Glutamatergic neuron (in vitro differentiated cells): Measurements from ENCODE around the gene SART1. TPM values are rescaled to one million over a fixed set of nuclear protein-coding genes. Genes with fewer than 3 reads are reported as not detected.
"Not testable (repeated sequence)": the region's sequence is repeated elsewhere in the genome, so short reads cannot be mapped to it uniquely, and the experiment has no call there.

ENCODE experiments used
- DNase-seq: peaks from one replicate; pipeline ENCODE4 v3.0.0; 2022
- H3K27ac Mint-ChIP-seq: one replicate; pipeline ENCODE4 v1.8.0; 2020; ENCODE audit warnings: mild to moderate bottlenecking, mixed read lengths, inconsistent platforms; ENCODE audit not compliant: unreplicated experiment
- H3K27me3 Mint-ChIP-seq: one replicate; pipeline ENCODE4 v1.8.0; 2020; ENCODE audit warnings: mild to moderate bottlenecking, moderate library complexity, mixed read lengths, inconsistent platforms; ENCODE audit not compliant: unreplicated experiment
- H3K36me3 Mint-ChIP-seq: one replicate; pipeline ENCODE4 v1.8.0; 2020; ENCODE audit warnings: mild to moderate bottlenecking, mixed read lengths, inconsistent platforms; ENCODE audit not compliant: unreplicated experiment
- H3K4me1 Mint-ChIP-seq: one replicate; pipeline ENCODE4 v1.8.0; 2020; ENCODE audit warnings: mild to moderate bottlenecking, low read depth, mixed read lengths, inconsistent platforms; ENCODE audit not compliant: unreplicated experiment
- H3K4me3 Mint-ChIP-seq: one replicate; pipeline ENCODE4 v1.8.0; 2020; ENCODE audit warnings: mild to moderate bottlenecking, mixed read lengths, inconsistent platforms; ENCODE audit not compliant: unreplicated experiment
- H3K9me3 Mint-ChIP-seq: one replicate; pipeline ENCODE4 v1.8.0; 2020; ENCODE audit warnings: mild to moderate bottlenecking, moderate library complexity, mixed read lengths, inconsistent platforms; ENCODE audit not compliant: unreplicated experiment
- total RNA-seq: library from RNA; stranded (reverse); fragmentation: NEBNext Ultra II Directional; extraction: Animal tissue kit (Norgen Biotek cat#: 25700); gene quantifications from one replicate; pipeline ENCODE4 v1.2.1, GENCODE V29; 2021; ENCODE audit not compliant: unreplicated experiment
- TF ChIP-seq, protein P1 (sequence below): fragments of 200-600 bp; sonication (generic); IDR thresholded peaks from one replicate; pipeline ENCODE4 v1.5.0; 2021; ENCODE audit not compliant: partially characterized antibody, unreplicated experiment

SART1 gene
- total RNA-seq, 1 donor from 2014 or later, result 52.3 TPM

DNA sequence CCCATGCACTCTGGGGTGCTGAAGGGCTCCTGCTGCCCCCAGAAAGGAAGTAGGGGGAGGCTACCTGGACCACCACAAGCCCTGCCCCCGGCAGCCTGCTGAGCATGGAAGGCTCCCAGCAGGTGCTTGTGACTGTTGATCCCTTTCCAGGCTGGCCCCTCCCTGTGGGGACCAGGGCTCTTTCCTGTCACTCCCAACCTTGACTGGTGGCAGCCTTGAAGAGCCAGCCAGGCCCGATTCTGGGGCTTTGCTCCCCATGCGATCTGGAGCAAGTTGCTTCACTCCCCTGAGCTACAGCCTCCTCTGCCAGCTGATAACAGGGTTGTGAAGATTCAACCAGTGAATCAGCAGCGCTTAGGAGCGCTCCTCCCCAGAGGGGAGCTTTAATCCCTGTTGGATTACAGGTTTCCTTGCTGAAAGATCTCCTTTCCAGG lies 45.7 kb downstream of the SART1 start:
- TF ChIP-seq, protein P1, sequence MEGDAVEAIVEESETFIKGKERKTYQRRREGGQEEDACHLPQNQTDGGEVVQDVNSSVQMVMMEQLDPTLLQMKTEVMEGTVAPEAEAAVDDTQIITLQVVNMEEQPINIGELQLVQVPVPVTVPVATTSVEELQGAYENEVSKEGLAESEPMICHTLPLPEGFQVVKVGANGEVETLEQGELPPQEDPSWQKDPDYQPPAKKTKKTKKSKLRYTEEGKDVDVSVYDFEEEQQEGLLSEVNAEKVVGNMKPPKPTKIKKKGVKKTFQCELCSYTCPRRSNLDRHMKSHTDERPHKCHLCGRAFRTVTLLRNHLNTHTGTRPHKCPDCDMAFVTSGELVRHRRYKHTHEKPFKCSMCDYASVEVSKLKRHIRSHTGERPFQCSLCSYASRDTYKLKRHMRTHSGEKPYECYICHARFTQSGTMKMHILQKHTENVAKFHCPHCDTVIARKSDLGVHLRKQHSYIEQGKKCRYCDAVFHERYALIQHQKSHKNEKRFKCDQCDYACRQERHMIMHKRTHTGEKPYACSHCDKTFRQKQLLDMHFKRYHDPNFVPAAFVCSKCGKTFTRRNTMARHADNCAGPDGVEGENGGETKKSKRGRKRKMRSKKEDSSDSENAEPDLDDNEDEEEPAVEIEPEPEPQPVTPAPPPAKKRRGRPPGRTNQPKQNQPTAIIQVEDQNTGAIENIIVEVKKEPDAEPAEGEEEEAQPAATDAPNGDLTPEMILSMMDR, result no peak
- Mint-ChIP-seq H3K9me3 (peaks cover 2% of the 10 kb centered on the region), H3K27ac (no peak overlapping the region), H3K4me1 (peaks cover 7% of the 10 kb centered on the region), H3K36me3 (no peaks in the 10 kb centered on the region), H3K27me3 (peaks cover 6% of the 10 kb centered on the region), H3K4me3 (no peak overlapping the region)
- no peak for DNase-seq

DNA sequence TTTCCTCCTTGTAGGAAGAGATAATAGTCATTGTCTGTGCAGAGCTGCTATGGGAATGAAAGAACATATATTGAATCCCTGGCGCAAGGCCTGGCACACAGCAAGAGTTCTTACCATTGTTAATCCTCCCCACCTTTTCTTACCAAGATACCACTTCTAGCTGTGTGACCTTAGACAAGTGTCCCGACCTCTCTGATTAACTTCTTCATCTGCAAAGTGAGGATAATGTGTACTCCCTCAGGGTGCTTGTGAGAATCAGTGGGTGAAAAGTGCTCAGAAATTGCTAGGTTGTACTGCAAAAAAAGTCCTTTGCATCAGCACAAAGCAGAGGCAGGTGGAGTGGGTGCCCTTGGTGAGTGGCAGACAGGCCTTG lies 46.5 kb downstream of the SART1 start:
- H3K4me1 Mint-ChIP-seq, result peaks cover 3% of the 10 kb centered on the region
- H3K36me3 Mint-ChIP-seq, result no peaks in the 10 kb centered on the region
- no peak for DNase-seq
- no peak overlapping the region for H3K4me3 Mint-ChIP-seq
- TF ChIP-seq, protein P1, result no peak
- peaks cover 6% of the 10 kb centered on the region for H3K27me3 Mint-ChIP-seq
- no peak overlapping the region for H3K27ac Mint-ChIP-seq
- no peaks in the 10 kb centered on the region for H3K9me3 Mint-ChIP-seq

DNA sequence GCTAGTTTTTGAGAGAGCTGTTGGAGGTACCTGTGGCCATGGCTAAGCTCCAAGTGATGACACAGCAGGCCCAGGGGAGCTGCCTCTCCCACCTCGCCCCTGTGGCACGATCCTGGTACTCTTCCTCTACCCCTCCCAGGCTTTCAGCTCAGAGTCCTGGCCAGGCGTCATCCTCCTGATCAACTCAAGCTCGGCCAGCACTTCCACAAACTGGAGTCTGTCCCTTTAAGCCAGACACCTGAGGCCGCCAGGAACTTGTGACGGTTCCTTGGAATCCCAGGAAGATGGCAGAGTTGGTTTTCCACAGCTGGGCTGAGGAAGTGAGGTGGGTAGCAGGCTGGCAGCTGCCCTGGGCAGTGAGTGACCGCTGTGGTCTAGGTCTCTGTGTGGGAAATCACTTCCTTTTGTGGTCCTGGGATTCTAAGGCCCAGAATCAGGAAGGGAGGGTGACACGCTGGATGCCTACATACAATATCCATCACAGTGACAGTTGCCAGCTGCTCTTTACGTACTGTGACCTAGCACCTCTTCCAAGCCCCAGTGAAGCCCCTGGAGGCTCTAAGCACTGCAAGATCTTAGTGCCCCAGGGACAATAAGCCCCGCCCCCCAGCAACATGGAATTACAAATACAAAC lies 47.1 kb downstream of the SART1 start:
- TF ChIP-seq, protein P1, result no peak
- H3K4me3 Mint-ChIP-seq, result no peak overlapping the region
- H3K36me3 Mint-ChIP-seq, result no peaks in the 10 kb centered on the region
- peaks cover 6% of the 10 kb centered on the region for H3K27me3 Mint-ChIP-seq
- no peak for DNase-seq
- H3K9me3 Mint-ChIP-seq, result no peaks in the 10 kb centered on the region
- no peaks in the 10 kb centered on the region for H3K4me1 Mint-ChIP-seq
- H3K27ac Mint-ChIP-seq, result no peak overlapping the region

DNA sequence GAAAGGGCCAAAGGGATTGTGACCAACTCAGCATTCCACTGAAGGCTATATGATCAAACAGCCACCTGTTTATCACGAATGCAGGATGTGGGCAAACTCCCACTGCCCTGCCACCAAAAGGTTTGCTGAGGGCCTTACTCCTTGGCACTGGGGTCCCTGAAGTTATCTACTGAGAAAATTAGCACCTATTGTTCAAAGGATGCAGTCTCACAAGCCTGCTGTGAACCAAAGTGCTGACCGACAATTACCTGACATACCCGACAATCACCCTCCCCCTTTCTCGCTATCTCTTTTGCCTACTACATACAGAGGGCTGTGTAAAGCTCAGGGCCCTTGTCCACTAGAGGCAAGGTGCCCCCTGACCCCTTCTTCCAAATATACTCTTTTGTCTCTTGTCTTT lies 48.5 kb downstream of the SART1 start:
- not testable (repeated sequence) for H3K4me1 Mint-ChIP-seq, H3K9me3 Mint-ChIP-seq, H3K4me3 Mint-ChIP-seq, H3K27ac Mint-ChIP-seq, DNase-seq, H3K27me3 Mint-ChIP-seq, H3K36me3 Mint-ChIP-seq

DNA sequence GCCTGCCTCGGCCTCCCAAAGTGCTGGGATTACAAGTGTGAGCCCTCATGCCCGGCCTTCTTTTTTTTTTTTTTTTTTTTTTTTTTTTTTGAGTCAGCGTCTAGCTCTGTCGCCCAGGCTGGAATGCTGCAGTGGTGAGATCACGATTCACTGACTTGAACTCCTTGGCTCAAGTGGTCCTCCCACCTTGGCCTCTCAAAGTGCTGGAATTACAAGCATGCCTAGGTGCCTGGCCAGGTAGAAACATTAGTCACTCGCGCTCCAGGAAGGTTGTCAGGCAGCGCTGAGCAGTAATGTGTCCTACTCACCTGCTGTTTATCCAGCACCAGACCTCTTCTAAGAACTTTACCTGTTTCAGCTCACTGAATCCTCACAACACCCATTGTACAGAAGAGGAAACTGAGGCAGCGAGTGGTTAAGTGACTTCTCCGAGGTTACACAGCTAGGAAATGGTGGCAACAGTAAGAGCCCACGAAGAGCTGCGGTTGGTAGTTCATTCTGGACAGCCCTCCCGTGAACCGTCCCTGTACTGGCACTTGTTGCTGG lies 49.8 kb downstream of the SART1 start:
- Mint-ChIP-seq H3K36me3 (no peaks in the 10 kb centered on the region), H3K4me1 (no peaks in the 10 kb centered on the region), H3K4me3 (no peak overlapping the region), H3K27me3 (peaks cover 6% of the 10 kb centered on the region), H3K27ac (no peak overlapping the region), H3K9me3 (no peaks in the 10 kb centered on the region)
- TF ChIP-seq, protein P1, result no peak
- DNase-seq, result no peak
